ENCODE results near the gene TTN.
A peak's percentile ranks its signal among the peaks of the same experiment; 100 is the strongest.

TTN gene

GRCh38 chr2:178810422-178810821, 3.2 kb upstream of the TTN start:
- DNase-seq: no peak

DNA sequence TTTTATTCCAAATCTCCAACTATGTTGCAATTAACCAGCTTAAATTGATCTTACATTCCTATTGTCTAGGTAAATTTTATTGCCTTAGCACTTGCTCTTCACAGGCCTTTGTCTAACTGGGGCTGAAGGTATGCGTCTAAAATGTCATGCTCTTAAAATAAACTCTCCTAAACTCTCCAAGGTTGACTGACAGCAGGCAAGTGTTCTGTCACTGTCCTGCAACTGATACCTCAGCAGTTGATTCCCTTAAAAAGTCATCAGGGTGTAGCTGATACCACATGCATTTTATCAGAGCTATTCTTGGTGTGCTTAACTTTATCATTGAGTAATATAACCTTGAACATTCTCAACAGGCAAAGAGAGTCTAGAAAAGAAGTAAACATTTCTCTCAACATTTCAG, 680 bp downstream of the TTN start:
- no peak for DNase-seq

GRCh38 chr2:178805457-178805856, 1.8 kb downstream of the TTN start:
- no peak for DNase-seq

DNA sequence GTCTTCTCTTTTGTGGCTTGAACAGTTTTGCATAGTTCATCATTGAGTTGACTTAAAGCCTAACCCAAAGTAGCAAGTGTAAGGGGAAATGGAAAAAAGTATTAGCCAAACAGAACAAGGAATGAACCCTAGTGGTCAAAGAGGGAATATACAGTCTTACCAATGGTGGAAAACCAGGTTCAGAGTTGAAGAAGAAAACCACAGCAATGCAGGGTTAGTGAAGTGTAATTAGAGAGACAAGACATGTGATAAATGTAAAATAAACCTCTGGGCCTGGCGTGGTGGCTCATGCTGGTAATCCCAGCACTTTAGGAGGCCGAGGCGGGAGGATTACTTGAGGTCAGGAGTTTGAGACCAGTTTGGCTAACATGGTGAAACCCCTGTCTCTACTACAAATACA, 2.4 kb downstream of the TTN start:
- DNase-seq: no peak

GRCh38 chr2:178800510-178800909, 6.7 kb downstream of the TTN start:
- DNase-seq: no peak

DNA sequence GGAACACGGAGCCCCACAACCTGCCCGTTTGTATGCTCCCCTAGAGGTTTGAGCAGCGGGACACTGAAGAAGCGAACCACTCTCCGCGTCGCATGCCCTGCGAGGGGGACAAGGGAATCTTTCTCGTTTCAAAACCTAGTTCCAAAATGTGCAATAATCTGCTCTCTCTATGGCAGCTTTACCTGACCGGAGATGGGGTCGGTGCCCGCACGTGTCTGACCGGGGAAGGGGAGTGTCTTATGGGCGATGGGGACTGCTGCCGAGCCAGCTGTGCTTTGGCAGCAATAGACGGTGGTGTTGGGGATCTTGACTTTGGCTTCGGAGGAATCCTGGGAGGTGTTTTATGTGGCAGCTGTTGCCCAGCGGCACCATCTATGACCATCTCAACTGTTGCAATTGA, 7.9 kb downstream of the TTN start:
- DNase-seq: no peak

GRCh38 chr2:178796079-178796677, 11.0 kb downstream of the TTN start:
- DNase-seq: peak; percentile 17

GRCh38 chr2:178787934-178788333, 19.3 kb downstream of the TTN start:
- DNase-seq: no peak

GRCh38 chr2:178787155-178787554, 20.1 kb downstream of the TTN start:
- DNase-seq: no peak

DNA sequence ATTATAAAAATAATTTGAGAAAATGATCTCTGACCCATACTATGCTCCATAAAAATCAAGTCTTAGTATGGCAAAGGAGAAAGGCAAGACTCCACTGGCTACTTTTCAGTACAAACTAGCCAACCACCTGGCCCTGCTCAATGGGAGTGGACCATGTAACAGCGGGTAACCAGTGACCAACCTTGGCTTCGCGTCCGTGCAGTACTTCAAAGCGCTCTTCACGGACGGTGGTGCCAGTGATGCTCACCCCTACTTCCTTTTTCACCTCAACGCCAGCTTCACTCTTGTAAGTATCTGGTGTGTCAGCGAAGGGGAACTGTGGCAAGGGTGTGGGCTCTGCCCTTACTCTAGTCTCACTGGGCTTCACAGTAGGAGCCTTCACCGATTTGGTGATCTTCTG, 23.3 kb downstream of the TTN start:
- DNase-seq: no peak

DNA sequence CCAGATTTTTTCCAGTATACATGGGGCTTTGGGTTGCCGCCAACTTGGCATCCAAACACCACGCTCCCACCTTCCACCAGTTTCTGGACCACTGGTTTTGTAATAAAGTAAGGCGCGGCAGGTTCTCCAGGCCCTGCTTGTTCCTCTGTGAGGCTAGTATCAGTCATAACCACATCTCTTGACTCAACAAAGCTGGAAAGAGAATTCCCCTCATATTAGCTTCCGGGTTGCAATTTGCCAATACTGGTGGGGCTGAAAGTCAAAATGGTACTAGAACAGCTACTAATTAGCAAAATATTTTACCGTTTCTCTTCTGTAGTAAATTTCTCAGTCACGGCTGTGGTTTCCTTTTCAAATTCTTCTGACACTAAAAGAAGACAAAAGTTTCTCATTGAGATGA, 25.0 kb downstream of the TTN start:
- no peak for DNase-seq

- DNase-seq: no peak
These were observed 29.6 kb downstream of the TTN start for GRCh38 chr2:178777577-178777976.

GRCh38 chr2:178776751-178777150, 30.5 kb downstream of the TTN start:
- DNase-seq: no peak

DNA sequence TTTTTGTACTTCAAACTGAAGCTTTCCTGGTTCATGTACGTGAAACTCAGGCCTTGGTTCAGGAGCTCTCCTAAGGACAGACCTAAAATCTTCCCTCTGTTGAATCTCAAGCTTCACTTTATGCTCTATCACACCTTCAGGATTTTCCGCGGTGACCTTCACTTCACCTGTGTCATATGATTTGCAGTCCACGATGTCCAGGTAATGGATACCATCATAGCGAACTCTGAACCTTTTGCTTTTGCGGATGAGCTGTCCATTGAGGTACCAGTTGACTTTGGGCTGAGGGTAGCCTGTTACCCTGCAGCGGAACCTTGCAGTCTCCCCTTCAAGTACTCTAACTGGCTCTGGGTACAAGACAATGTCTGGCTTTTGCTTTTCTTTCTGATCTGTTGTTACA, 31.2 kb downstream of the TTN start:
- DNase-seq: no peak

DNA sequence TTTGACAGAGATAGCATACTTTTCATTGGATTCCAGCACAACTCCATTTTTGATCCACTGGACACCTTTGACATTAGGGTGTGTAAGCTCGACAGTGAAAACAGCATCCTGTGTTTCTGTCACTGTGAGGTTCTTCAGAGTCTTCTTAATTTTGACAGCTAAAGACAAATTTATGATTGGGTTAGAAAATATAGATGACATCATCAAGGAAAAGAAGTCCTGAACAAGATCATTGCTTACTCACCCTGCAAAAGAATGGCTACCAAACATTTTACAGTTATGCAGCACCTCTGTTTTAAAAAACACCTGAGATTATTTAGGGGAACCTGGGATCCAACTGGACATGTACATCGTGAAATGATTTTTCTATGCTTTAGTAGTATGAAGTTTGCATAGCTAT, 36.7 kb downstream of the TTN start:
- DNase-seq: no peak

- no peak for DNase-seq
These were observed 39.8 kb downstream of the TTN start for GRCh38 chr2:178767094-178768060.

GRCh38 chr2:178764097-178764496, 43.1 kb downstream of the TTN start:
- no peak for DNase-seq

GRCh38 chr2:178761759-178762371, 45.4 kb downstream of the TTN start:
- DNase-seq: peak; percentile 54

DNA sequence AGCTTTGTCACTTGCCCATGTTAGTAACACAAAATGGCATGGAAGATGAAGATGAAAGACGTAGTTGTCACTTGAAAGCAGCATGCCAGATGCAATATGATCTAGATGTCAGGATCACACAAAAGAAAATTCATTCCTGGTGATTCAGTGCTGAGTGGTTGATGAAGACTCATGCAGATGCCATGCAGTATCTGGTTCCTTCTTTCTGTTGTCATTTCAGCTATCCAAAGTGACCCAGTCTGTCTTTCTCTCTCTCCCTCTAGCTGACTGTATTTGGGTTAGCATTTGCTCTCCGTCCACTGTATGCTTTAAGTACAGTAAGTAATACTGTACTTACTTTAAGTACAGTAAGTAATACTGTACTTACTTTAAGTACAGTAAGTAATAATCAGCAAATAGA, 50.4 kb downstream of the TTN start:
- DNase-seq: peak; percentile 13

DNA sequence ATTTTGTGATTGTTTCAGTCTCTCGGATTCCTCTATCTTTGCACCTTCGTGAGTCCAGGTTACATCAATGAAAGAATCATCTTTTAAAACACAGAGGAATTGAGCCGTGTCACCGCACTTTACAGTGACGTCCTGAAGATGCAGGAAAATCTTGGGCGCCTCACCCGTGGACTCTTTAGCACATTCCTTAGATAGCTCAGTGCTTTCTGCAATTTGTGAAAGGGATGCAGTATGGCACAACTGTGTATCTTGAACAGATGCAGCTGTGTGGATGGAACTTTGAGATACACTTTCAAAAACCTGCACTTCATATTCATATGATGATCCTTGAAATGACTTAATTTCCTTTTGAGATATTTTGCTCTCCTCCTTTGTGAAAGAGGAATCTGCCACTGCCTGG, 50.9 kb downstream of the TTN start:
- DNase-seq: no peak

- no peak for DNase-seq
These were observed 59.5 kb downstream of the TTN start for GRCh38 chr2:178747767-178748166.

GRCh38 chr2:178734518-178734917, 72.7 kb downstream of the TTN start:
- no peak for DNase-seq

DNA sequence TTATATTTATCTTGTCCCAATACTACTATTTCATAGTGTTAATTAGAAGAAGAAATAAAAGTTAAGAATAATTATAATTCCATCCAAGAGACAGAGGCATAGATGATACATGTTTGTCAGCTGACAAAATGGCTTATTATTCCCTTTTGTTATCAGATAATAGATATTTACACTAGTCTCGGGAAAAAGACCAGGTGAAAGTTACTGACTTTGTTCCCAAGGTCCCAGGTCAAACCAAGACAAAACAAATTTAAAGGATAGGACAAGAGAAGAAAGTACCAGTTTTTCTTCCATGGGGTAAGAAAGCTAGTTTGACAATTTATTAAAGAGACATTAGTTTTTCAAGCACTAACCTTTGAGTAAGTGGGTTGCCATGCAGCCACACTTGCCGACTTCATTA, 73.2 kb downstream of the TTN start:
- no peak for DNase-seq

DNA sequence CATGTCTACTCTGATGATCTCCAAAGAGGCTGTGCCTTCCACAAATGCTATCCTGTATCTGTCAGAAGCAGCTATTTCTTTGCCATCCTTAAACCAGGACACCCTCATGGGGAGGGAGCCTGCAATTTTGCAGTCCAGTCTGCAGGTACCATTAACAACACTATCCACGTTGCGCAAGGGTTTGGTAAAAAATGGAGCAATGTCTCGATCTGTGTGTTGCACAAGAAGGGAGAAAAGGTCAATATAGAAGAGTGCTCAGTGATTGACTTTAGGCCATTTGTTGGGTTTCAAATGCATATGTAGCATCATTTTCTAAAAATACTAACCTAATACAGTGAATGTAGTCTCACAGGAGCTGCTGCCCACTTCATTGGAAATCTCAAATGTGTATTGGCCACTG, 74.3 kb downstream of the TTN start:
- no peak for DNase-seq
